HepG2 (cell line): ENCODE results near the gene CLDN20.

Source experiments
- CAMTA2 ChIP-seq: sonication (generic); formaldehyde crosslinking; IDR thresholded peaks from 2 replicates; pipeline ENCODE4 v1.4.0; 2020; ENCODE audit warnings: mild to moderate bottlenecking, missing genetic modification reagents, borderline replicate concordance
- CHD2 ChIP-seq: IDR thresholded peaks from 2 replicates; pipeline ENCODE4 v1.6.1; 2011; ENCODE audit warnings: low read depth, low read length, improper control_type of control experiment
- JDP2 ChIP-seq: sonication (generic); formaldehyde crosslinking; IDR thresholded peaks from 2 replicates; pipeline ENCODE4 v1.8.1; 2022; ENCODE audit warnings: missing genetic modification reagents, borderline replicate concordance
- MATR3 ChIP-seq: sonication (generic); formaldehyde crosslinking; IDR thresholded peaks from 2 replicates; pipeline ENCODE4 v1.4.0; 2020; ENCODE audit warnings: missing genetic modification reagents
- MAZ ChIP-seq, 2 experiments: sonication (generic) in 1 of 2; formaldehyde crosslinking in 1 of 2; IDR thresholded peaks; 2 replicates each; pipeline versions ENCODE4 v1.5.0 to v1.6.1; 2012 to 2020; ENCODE audit warnings: low read depth in 2 of 2, mild to moderate bottlenecking in 2 of 2, borderline replicate concordance in 1 of 2, improper control_type of control experiment in 1 of 2, low read length in 1 of 2, missing genetic modification reagents in 1 of 2, moderate library complexity in 1 of 2
- POLR2AphosphoS5 ChIP-seq: IDR thresholded peaks from 2 replicates; pipeline ENCODE4 v1.6.1; 2012; ENCODE audit warnings: low read depth, low read length
- ZNF253 ChIP-seq: sonication (generic); formaldehyde crosslinking; IDR thresholded peaks from 2 replicates; pipeline ENCODE4 v1.8.0; 2022; ENCODE audit warnings: mild to moderate bottlenecking, missing genetic modification reagents, borderline replicate concordance
- ZNF556 ChIP-seq: sonication (generic); formaldehyde crosslinking; IDR thresholded peaks from 2 replicates; pipeline ENCODE4 v1.4.0; 2020; ENCODE audit warnings: mild to moderate bottlenecking, missing genetic modification reagents, borderline replicate concordance
- ZNF670 ChIP-seq: sonication (generic); formaldehyde crosslinking; IDR thresholded peaks from 2 replicates; pipeline ENCODE4 v1.8.0; 2022; ENCODE audit warnings: mild to moderate bottlenecking, missing genetic modification reagents, borderline replicate concordance
- ZNF720 ChIP-seq: sonication (generic); formaldehyde crosslinking; IDR thresholded peaks from 2 replicates; pipeline ENCODE4 v1.4.0; 2020; ENCODE audit warnings: missing genetic modification reagents
- TF ChIP-seq, protein P1 (sequence below): sonication (generic); formaldehyde crosslinking; IDR thresholded peaks from 2 replicates; pipeline ENCODE4 v1.4.0; 2020; ENCODE audit warnings: mild to moderate bottlenecking, missing genetic modification reagents
- TF ChIP-seq, protein P2 (sequence below): sonication (generic); formaldehyde crosslinking; IDR thresholded peaks from 2 replicates; pipeline ENCODE4 v1.5.0; 2020; ENCODE audit warnings: mild to moderate bottlenecking, missing genetic modification reagents, moderate library complexity
- TF ChIP-seq, protein P3 (sequence below): sonication (generic); formaldehyde crosslinking; IDR thresholded peaks from 2 replicates; pipeline ENCODE4 v1.8.1; 2023; ENCODE audit warnings: mild to moderate bottlenecking, missing genetic modification reagents
- TF ChIP-seq, protein P4 (sequence below): sonication (generic); formaldehyde crosslinking; IDR thresholded peaks from 2 replicates; pipeline ENCODE4 v1.4.0; 2020; ENCODE audit warnings: missing genetic modification reagents, mild to moderate bottlenecking, borderline replicate concordance

DNA sequence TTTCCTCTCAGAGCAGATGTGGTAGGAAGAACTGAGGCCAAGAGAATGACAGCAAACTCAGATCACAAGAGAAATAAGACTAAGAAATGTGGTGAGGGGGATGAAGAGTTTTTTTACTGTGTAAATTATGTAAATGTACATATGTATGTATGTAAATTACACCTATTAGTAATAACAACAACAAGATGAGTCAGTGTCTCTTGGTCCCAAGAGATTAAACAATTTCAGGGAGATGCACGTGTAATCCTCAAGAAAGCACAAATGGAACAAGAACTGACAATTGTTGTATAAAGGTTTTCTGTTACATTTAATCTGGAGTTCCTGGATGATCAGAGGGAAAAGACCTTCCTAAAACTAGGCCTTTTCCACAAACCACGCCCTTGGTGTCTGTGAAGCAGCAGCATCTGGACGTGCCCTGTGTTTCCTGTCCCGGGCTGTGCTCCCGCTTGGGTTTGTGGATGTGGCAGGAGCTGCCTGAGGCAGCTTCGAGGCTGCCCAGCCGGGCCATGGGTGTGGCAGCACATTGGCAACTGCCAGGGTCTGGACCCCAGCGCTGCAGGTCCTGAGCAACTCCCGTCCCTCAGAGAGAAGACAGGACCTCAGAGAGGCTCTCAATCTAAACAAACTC is 994 bp downstream of the CLDN20 start:
- TF ChIP-seq ZNF556 (CRISPR knock-in tag) = no peak
- TF ChIP-seq ZNF253 (CRISPR knock-in tag) = no peak
- TF ChIP-seq MATR3 (CRISPR knock-in tag) = no peak
- no peak for TF ChIP-seq ZNF720 (CRISPR knock-in tag)
- TF ChIP-seq, protein P1, sequence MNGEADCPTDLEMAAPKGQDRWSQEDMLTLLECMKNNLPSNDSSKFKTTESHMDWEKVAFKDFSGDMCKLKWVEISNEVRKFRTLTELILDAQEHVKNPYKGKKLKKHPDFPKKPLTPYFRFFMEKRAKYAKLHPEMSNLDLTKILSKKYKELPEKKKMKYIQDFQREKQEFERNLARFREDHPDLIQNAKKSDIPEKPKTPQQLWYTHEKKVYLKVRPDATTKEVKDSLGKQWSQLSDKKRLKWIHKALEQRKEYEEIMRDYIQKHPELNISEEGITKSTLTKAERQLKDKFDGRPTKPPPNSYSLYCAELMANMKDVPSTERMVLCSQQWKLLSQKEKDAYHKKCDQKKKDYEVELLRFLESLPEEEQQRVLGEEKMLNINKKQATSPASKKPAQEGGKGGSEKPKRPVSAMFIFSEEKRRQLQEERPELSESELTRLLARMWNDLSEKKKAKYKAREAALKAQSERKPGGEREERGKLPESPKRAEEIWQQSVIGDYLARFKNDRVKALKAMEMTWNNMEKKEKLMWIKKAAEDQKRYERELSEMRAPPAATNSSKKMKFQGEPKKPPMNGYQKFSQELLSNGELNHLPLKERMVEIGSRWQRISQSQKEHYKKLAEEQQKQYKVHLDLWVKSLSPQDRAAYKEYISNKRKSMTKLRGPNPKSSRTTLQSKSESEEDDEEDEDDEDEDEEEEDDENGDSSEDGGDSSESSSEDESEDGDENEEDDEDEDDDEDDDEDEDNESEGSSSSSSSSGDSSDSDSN (CRISPR knock-in tag) = no peak
- no peak for TF ChIP-seq JDP2
- TF ChIP-seq CHD2 = no peak
- TF ChIP-seq, protein P2, sequence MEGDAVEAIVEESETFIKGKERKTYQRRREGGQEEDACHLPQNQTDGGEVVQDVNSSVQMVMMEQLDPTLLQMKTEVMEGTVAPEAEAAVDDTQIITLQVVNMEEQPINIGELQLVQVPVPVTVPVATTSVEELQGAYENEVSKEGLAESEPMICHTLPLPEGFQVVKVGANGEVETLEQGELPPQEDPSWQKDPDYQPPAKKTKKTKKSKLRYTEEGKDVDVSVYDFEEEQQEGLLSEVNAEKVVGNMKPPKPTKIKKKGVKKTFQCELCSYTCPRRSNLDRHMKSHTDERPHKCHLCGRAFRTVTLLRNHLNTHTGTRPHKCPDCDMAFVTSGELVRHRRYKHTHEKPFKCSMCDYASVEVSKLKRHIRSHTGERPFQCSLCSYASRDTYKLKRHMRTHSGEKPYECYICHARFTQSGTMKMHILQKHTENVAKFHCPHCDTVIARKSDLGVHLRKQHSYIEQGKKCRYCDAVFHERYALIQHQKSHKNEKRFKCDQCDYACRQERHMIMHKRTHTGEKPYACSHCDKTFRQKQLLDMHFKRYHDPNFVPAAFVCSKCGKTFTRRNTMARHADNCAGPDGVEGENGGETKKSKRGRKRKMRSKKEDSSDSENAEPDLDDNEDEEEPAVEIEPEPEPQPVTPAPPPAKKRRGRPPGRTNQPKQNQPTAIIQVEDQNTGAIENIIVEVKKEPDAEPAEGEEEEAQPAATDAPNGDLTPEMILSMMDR (CRISPR knock-in tag) = no peak
- TF ChIP-seq POLR2AphosphoS5 = no peak
- TF ChIP-seq, protein P3, sequence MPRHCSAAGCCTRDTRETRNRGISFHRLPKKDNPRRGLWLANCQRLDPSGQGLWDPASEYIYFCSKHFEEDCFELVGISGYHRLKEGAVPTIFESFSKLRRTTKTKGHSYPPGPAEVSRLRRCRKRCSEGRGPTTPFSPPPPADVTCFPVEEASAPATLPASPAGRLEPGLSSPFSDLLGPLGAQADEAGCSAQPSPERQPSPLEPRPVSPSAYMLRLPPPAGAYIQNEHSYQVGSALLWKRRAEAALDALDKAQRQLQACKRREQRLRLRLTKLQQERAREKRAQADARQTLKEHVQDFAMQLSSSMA (CRISPR knock-in tag) = no peak
- TF ChIP-seq CAMTA2 (CRISPR knock-in tag) = no peak
- TF ChIP-seq, protein P4, sequence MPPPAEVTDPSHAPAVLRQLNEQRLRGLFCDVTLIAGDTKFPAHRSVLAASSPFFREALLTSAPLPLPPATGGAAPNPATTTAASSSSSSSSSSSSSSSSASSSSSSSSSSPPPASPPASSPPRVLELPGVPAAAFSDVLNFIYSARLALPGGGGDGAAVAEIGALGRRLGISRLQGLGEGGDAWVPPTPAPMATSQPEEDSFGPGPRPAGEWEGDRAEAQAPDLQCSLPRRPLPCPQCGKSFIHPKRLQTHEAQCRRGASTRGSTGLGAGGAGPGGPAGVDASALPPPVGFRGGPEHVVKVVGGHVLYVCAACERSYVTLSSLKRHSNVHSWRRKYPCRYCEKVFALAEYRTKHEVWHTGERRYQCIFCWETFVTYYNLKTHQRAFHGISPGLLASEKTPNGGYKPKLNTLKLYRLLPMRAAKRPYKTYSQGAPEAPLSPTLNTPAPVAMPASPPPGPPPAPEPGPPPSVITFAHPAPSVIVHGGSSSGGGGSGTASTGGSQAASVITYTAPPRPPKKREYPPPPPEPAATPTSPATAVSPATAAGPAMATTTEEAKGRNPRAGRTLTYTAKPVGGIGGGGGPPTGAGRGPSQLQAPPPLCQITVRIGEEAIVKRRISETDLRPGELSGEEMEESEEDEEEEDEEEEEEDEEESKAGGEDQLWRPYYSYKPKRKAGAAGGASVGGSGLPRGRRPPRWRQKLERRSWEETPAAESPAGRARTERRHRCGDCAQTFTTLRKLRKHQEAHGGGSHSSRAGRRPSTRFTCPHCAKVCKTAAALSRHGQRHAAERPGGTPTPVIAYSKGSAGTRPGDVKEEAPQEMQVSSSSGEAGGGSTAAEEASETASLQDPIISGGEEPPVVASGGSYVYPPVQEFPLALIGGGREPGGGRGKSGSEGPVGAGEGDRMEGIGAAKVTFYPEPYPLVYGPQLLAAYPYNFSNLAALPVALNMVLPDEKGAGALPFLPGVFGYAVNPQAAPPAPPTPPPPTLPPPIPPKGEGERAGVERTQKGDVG (CRISPR knock-in tag) = no peak
- no peak for TF ChIP-seq MAZ (IDR thresholded peaks at IDR 0.05; ENCODE audit: borderline replicate concordance, low read depth, low read length)
- TF ChIP-seq MAZ (CRISPR knock-in tag; IDR thresholded peaks at IDR 0.05; ENCODE audit: low read depth) = no peak
- no peak for TF ChIP-seq ZNF670 (CRISPR knock-in tag)
